Measurements from ENCODE around the gene PEX14. TPM values are rescaled to one million over a fixed set of nuclear protein-coding genes. Genes with fewer than 3 reads are reported as not detected.

Gene PEX14
- total RNA-seq, 1 experiment from 2014 or later = 36.0 TPM

GRCh38 chr1:10561955-10562354 is 87.2 kb downstream of the PEX14 start:
- ATAC-seq (no peak), DNase-seq (ENCODE audit: low read depth, low spot score) (no peak)
- TF ChIP-seq POLR2AphosphoS5 (IDR thresholded peaks at IDR 0.05; ENCODE audit: low read depth, low read length) (no peak), TCF7L2 (IDR thresholded peaks at IDR 0.05; ENCODE audit: low read depth, low read length) (no peak), REST (IDR thresholded peaks at IDR 0.05; ENCODE audit: insufficient read depth in 1 of 2, low read depth in 2 of 2, low read length in 1 of 2) (no peak), SIN3A (IDR thresholded peaks at IDR 0.05; ENCODE audit: borderline replicate concordance, insufficient read depth, low read depth, low read length) (no peak), CTCF (IDR thresholded peaks at IDR 0.05) (no peak; the same call in 1 of the 2 replicates)
- H3K27ac ChIP-seq (ENCODE audit: low read length) = no peak overlapping the region
- in situ Hi-C loops (cut with HindIII; ENCODE audit: low pct_unique_long_range_greater_than_20kb, low sequenced_read_pairs) = no loop called here
- no peaks in the 10 kb centered on the region for H3K9me3 ChIP-seq (ENCODE audit: control insufficient read depth, insufficient read depth, low read depth, low read length)
- H3K4me1 ChIP-seq (ENCODE audit: control insufficient read depth, insufficient read depth, low read length) = peaks cover 7% of the 10 kb centered on the region; the same call in 1 of the 2 replicates
- no peaks in the 10 kb centered on the region for H3K36me3 ChIP-seq (ENCODE audit: control insufficient read depth, insufficient read depth, low read length)
- ChIA-PET CTCF (no interaction called here), POLR2A (no interaction called here)
- H3K27me3 ChIP-seq (ENCODE audit: control insufficient read depth, insufficient read depth, low read length) = no peaks in the 10 kb centered on the region
- no peak overlapping the region for H3K4me3 ChIP-seq (ENCODE audit: low read depth in 2 of 2, low read length in 2 of 2)
- intact Hi-C loops (cut with micrococcal nuclease; ENCODE audit: unreplicated experiment) = no loop called here
- no TSS peak for BruUV-seq (replicated peaks)

GRCh38 chr1:10564063-10564462 is 89.3 kb downstream of the PEX14 start:
- TF ChIP-seq POLR2AphosphoS5 (IDR thresholded peaks at IDR 0.05; ENCODE audit: low read depth, low read length) (no peak), CTCF (IDR thresholded peaks at IDR 0.05) (no peak), REST (IDR thresholded peaks at IDR 0.05; ENCODE audit: insufficient read depth in 1 of 2, low read depth in 2 of 2, low read length in 1 of 2) (no peak), TCF7L2 (IDR thresholded peaks at IDR 0.05; ENCODE audit: low read depth, low read length) (no peak), SIN3A (IDR thresholded peaks at IDR 0.05; ENCODE audit: borderline replicate concordance, insufficient read depth, low read depth, low read length) (no peak)
- Histone ChIP-seq H3K27ac (ENCODE audit: low read length) (no peak overlapping the region), H3K4me1 (ENCODE audit: control insufficient read depth, insufficient read depth, low read length) (peaks cover 9% of the 10 kb centered on the region; the same call in 1 of the 2 replicates), H3K4me3 (ENCODE audit: low read depth in 2 of 2, low read length in 2 of 2) (no peak overlapping the region), H3K36me3 (ENCODE audit: control insufficient read depth, insufficient read depth, low read length) (no peaks in the 10 kb centered on the region), H3K27me3 (ENCODE audit: control insufficient read depth, insufficient read depth, low read length) (no peaks in the 10 kb centered on the region), H3K9me3 (ENCODE audit: control insufficient read depth, insufficient read depth, low read depth, low read length) (no peaks in the 10 kb centered on the region)
- in situ Hi-C loops (cut with HindIII; ENCODE audit: low pct_unique_long_range_greater_than_20kb, low sequenced_read_pairs) = no loop called here
- ChIA-PET CTCF (no interaction called here), POLR2A (no interaction called here)
- BruUV-seq (replicated peaks) = no TSS peak
- DNase-seq (ENCODE audit: low read depth, low spot score) (no peak), ATAC-seq (no peak)
- intact Hi-C loops (cut with micrococcal nuclease; ENCODE audit: unreplicated experiment) = no loop called here

Data from Panc1 (cell line).